Raji (cell line): ENCODE measurements around the gene TCEA3.

Source experiments
- POLR2A ChIP-seq: IDR thresholded peaks from 2 replicates; pipeline ENCODE4 v1.6.1; 2011; ENCODE audit warnings: low read depth, low read length, control low read depth; ENCODE audit not compliant: insufficient read depth

TCEA3 gene

DNA sequence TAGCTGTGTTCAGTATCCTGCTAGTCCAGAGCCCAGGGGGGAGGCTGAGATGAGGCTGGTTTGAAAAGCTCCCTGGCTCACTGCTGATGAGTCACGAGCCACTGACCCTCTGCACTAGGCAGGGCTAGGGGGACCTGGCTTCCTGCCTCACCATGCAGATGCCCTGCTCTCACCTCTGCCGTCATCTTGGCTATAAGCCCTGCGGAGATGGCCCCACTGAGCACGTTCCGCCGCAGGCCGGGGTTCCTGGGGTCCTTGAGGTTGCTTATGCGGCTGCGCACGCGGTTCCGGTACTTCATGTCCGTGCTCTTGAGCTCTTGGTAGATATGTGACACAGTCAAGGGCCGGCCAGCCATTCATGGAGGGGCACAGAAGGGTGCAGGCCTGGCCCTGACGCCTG, 30.8 kb downstream of the TCEA3 start:
- no peak for TF ChIP-seq POLR2A

DNA sequence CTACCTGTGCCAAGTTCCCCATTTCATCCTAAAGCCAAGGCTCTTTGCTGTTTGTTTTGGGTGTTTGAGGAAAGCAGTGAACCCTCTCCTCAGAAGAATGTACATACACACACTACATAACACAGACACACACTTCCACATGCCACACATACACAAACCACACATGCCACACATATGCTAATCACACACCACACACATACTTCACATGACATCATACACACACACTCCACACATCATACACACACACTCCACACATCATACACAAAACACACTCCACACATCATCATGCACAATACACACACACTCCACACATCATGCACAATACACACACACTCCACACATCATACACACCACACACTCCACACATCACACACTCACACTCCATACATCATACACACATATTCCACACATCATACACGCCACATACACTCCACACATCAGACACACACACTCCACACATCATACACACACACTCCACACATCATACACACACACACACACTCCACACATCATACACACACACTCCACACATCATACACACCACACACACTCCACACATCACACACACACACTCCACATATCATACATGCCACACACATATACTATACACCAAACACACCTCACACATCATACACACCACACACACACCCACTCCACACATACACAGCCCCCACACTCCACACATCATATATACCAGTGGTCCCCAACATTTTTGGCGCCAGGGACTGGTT, 32.3 kb downstream of the TCEA3 start:
- no peak for TF ChIP-seq POLR2A

DNA sequence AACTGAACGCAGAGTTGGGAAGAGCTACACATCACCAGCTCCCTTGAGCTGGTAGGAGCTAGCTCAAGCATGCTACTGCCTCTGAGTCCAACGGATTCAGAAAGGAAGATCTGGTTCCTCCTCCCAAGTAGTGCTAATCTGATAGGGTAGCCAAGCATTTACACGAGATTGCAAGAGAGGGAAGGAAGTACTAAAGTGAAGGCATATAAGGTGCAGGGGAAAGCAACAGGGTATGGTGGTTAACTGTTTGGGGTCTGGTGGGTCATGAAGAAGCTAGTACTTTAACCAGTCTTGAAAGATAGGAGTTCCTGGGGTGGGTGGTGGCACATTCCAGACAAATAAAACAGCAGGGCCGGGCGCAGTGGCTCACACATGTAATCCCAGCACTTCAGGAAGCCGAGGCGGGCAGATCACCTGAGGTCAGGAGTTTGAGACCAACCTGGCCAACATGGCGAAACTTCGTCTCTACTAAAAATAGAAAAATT, 34.7 kb downstream of the TCEA3 start:
- TF ChIP-seq POLR2A: no peak

DNA sequence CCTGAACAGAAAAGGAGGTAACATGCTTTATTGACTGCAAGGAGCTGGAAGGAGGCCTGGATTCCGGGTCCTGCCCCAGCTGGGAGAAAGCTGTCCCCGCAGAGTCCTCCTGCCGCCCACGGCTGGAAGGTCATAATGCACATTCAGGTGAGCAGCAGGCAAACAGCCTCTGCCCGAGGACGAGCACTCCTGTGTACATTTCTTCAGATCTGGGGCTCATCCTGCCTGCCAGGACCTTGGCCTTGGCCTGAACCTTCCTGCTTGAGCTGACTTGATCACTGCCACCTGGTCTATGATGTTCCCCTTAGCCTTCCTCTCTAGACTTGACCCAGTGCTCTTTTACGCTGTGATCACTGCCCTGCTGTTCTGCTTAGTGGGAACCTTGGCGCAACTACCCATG, 37.1 kb downstream of the TCEA3 start:
- no peak for TF ChIP-seq POLR2A

DNA sequence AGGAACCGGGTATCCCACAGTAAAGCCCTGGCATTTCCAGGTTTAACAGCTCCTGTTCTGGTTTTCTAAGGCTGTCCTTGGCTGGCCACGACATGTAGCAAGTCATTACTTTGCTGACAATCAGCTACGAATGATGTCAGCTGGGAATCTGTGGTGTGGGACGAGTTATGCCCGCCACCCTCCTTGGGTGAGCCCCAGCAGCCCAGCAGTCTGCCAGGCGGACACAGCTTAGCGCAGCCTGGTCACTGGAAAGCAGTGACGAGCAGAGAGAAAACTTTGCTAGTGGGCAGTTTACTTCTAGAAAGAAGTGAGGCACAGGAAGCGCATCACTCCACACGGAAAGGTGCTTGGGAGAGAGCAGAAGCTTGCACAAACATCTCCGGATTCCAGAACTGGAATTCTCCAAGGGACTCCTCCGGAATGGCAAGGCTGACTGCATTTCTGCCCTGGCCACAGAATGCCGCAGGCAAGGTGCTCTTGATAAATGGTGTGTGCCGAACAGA, 39.4 kb downstream of the TCEA3 start:
- no peak for TF ChIP-seq POLR2A

DNA sequence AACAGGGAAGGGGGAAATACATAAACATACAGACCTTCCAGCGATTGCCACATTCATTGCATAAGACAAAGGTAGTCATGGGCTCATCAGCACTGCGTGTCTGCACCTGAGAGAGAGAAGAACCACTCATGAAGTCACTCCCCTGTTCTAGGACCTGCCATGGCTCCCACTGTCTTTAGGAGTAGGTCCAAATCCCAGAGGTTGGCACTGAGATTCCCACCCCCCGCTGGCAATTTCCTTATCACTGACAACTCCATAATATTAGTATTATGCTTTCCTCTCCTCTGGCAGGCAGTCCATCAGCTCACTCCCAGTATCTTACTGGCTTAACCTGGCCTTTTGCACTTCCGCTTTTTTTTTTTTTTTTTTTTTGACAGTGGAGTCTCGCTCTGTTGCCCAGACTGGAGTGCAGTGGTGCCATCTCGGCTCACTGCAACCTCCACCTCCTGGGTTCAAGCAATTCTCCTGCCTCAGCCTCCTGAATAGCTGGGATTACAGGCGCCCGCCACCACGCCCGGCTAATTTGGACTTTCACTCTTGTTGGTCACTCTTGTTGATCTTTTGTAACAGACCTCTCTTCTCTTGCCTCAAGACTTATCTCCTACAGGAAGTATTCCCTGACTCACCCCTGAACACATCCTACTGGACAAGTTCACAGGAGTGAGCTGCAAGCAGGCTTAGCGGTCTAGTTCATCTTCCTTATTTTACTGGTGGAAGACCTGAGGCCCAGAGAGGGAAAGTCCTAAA, 40.1 kb downstream of the TCEA3 start:
- no peak for TF ChIP-seq POLR2A

DNA sequence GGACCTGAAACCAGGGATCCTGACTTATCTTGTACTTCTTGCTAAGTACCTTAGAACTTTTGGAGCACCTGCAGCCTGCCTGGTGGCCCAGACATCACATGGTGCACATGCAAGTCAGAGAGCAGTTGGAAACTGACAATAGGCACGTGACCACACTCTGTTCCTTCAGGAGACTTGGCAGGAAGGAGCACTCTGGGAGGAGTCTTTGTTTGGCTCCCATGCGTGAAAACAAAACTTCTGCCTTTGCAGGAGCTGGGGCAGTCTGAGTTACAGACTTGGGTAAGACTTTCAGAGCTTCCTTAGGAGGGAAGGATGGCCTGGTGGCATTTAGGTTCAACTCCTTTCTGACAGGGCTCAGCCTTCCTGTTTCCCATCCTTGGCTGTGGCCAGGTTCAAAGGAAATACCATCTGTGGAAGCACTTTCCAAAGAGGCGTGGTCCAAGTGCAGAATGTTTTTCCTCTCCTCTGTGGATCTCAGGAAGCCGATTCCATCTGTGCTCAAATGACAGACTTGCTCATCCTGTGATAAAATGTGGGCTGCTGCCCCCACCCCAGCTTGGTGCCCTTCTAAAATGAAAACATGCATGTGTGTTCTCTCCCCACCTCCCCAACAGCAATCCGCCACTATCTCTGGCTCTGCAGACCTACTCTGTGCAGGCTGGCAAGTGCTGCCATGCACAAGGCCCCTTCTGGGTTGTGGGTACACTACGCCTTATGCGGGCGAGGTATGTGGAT, 40.8 kb downstream of the TCEA3 start:
- no peak for TF ChIP-seq POLR2A

DNA sequence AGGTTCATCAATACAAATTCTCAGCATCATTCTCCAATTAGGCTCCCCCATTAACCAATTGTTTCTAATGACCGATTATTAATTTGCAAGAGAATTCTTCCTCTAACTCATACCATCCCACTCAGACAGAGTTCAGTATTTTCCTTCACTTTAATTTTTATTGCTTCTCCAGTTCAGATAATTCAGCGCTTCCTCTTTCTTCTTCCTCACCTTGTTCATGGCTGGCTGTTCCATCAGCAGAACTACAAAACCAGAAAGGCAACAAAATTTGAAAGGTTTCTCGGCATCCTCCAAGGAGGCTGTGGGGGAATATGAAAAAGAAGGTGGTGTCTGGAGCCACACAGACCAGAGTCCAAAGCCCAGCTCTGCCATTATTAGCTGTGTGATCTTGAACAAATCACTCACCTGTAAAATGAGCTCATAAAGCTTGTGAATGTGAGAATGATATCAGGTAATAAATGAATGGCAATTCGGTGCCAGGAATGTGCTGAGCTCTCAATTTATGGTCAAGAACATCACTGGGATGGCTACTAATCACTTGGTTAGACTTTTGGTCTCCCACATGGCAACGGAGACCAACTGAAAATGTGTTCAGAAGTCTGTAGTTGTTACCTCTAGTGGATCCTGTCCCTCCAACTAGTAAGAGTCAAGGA, 43.2 kb downstream of the TCEA3 start:
- no peak for TF ChIP-seq POLR2A

DNA sequence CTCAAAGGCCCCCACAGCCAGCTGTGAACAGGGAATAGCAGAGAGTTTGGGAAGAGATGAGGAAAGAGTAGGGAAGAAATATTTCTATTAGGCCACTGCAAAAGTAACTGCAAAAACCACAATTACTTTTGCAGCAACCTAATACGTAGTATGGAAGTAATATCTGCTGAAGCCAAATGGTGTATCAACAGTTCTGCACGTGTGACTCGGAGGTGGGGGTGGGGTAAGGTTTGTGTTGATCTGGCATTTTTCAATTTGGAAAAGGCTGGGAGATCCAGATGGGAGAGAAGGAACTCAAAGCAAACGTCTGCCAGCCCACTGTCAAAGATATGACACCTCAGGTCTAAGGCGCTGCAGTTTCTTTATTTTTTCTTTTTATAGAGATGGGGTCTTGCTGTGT, 43.8 kb downstream of the TCEA3 start:
- no peak for TF ChIP-seq POLR2A

DNA sequence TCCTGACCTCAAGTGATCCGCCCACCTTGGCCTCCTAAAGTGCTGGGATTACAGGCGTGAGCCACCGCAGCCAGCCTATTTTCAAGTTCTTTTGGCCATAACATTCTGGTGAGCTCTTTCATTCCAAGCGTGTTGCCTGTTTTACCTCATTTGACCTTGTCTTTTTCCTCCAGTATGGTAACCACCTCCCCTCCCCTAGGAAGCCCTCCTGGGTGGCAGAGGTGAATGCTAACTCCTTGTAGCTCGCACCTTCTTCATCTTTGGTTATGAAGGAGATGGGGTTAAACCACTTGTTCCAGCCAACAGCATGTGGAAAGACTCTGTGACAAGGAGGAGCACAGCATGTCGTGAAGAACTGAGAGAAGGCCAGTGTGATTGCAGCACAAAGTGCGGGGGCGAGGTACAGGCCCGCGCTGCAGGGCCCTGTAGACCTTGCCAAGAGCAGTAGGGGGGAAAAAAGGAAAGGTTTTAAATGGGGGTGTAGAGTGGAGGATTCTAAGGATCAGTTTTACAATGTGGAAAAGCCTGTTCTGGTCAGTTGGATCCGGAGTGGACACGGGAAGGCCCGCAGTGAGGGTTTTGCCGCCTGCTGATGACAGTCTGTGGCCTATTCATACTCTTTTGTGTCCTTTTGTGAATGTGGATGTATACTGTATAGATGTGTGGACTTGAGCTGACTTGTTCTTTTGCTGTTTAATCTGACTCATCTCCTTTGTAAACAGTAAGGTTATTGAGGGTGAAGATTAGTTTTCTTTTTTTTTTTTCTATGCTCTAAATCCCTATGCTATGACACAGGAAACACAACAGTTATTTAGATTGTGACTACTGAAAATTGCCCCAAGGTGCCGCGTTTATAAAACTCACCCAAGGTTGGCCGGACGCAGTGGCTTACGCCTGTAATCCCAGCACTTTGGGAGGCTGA, 47.4 kb downstream of the TCEA3 start:
- TF ChIP-seq POLR2A: no peak

DNA sequence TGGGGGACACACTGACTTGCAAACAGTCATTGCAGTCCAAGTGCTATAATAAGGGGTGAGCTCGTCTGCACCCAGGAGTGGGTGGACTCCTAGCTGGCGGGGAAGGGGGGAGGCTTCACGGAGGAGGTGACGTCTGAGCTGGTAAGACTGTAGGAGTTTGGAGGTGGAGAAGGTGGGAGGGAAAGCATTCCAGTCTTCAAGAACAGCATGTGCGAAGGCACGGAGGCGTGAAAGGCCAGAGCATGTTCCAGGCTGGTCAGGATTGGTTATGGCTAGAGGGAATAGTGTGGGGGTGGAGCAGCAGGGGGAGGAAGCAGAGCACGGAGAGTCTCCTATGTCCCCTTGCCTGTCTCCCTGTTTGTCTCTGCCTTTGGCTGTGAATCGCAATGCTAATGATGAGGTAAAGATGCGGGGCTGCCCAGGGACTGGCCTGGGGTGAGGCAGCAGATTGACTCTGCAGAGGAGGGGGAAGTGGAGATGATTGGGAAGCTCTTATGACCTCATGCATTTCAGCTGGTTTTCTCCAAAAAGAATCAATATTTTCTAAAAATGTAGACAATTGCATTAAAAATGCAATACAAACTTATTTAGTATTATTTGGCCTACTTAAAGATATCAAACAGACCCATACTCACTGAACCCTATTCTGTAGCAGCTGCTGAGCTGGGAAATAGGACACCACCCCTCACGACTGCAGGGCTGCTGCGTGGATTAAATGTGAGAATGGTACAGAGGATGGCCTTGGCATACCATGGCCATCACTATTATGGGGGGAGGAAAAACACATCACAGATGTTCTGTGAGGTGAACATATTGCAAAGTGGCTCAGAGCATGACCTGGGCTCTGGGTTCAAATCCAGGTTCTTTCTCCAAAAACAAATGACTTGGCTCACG, 52.3 kb downstream of the TCEA3 start:
- TF ChIP-seq POLR2A: no peak

DNA sequence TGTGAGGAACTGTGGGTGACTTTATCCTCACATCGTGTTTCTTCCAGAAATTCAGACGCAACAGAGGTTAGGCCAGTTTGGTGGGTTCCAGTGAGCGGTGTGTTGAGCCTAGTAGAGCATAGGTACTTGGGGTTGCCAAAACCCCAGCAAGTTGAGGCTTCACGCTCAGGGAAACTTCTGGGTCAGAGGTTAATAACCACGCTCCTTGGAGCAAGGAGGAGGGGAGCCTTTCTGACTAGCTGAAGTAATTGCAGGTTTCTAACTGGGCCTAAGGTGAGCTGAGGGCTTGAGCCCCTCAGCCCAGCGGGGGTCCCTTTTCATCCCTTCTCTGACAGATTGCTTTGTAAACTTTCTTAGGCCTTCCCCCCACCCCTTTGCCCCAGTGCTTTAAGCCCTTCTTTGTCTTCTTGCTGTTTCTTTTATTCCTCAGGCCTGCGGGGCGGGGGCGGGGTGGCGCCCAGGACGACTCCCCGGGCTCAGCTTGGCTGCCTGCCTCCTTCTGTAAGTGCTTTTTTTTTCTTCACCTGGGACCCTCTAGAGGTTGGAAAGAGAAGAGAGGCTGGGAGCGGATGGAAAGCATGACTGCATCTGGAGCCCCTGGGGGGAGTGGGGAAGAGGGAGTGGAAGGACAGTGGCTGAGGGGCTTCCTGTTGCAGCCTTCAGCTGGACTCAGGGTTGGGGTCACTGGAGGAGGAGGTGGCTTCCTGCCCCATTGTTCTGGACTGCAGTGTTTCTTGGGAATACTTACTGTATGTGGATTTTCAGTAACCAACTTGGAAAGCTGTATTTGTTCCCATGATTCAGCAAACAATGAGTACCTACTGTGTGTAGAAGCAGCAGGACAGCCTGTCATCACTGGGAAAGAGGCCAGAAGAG, 53.6 kb downstream of the TCEA3 start:
- TF ChIP-seq POLR2A: no peak
